Measurements from ENCODE around the gene DUSP16.

Gene DUSP16

DNA sequence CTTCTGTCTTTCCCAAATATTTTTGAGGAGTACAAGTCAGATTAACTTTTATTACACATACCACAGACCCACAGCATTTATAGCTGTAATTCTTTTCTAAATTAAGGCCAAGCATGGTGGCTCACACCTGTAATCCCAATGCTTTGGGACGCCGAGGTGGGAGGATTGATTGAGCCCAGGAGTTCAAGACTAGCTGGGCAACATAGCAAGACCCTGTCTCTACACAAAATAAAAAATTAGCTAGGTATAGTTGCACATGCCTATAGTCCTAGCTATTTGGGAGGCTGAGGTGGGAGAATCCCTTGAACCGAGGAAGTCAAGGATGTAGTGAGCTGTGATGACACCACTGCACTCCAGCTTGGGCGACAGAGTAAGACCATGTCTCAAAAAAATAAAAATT is 7.0 kb downstream of the DUSP16 start:
- Histone ChIP-seq H3K27me3 (replicated peaks) (no peaks in the 10 kb centered on the region), H3K27ac (no peak overlapping the region), H3K36me3 (replicated peaks) (no peaks in the 10 kb centered on the region), H3K4me3 (ENCODE audit: low read depth, low read length) (no peak overlapping the region)
- TF ChIP-seq, protein P1, sequence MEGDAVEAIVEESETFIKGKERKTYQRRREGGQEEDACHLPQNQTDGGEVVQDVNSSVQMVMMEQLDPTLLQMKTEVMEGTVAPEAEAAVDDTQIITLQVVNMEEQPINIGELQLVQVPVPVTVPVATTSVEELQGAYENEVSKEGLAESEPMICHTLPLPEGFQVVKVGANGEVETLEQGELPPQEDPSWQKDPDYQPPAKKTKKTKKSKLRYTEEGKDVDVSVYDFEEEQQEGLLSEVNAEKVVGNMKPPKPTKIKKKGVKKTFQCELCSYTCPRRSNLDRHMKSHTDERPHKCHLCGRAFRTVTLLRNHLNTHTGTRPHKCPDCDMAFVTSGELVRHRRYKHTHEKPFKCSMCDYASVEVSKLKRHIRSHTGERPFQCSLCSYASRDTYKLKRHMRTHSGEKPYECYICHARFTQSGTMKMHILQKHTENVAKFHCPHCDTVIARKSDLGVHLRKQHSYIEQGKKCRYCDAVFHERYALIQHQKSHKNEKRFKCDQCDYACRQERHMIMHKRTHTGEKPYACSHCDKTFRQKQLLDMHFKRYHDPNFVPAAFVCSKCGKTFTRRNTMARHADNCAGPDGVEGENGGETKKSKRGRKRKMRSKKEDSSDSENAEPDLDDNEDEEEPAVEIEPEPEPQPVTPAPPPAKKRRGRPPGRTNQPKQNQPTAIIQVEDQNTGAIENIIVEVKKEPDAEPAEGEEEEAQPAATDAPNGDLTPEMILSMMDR (IDR thresholded peaks at IDR 0.05; ENCODE audit: low read depth, low read length, missing control alignments) = no peak
- in situ Hi-C loops (cut with HindIII; ENCODE audit: low pct_ligation_motif_present, low sequenced_read_pairs) = no loop called here
- no peak for DNase-seq

DNA sequence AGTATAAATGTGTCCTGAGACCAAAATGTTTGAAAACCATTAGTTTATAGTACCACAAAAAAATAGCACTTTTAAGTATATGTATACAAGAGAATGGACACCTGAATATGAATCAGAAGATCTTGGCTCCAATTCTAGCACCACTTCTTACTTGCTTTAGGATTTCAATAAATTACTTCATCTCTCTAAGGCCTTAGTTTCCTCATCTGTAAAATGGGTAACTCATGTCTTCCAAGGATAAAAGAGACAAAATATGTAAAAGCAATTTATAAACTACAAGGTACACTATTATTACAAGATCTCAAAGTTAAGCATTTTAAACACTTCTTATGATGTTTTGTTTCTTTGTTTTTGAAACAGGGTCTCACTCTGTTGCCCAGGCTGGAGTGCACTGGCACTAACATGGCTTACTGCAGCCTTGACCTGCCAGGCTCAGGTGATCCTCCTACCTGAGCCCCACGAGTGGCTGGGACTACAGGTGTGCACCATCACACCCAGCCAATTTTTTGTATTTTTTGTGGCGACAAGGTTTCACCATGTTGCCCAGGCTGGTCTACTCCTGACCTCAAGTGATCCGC is 9.4 kb downstream of the DUSP16 start:
- Histone ChIP-seq H3K27me3 (replicated peaks) (no peaks in the 10 kb centered on the region), H3K36me3 (replicated peaks) (no peaks in the 10 kb centered on the region), H3K27ac (no peak overlapping the region), H3K4me3 (ENCODE audit: low read depth, low read length) (no peak overlapping the region)
- in situ Hi-C loops (cut with HindIII; ENCODE audit: low pct_ligation_motif_present, low sequenced_read_pairs) = no loop called here
- DNase-seq = no peak
- TF ChIP-seq, protein P1 (IDR thresholded peaks at IDR 0.05; ENCODE audit: low read depth, low read length, missing control alignments) = no peak

DNA sequence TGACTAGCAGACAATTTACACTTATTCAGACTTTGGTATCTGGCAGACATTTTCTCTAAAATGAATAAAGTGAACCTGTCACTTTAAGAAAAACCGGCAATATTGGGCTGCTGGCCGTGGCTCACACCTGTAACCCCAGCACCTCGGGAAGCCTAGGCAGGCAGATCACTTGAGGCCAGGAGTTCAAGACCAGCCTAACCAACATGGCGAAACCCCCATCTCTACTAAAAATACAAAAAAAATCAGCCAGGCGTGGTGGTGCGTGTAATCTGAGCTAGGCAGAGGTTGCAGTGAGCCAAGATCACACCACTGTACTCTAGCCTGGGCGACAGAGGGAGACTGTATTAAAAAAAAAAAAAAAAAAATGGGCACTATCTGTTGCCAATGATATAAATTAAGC is 11.5 kb downstream of the DUSP16 start:
- H3K4me3 ChIP-seq (ENCODE audit: low read depth, low read length) = no peak overlapping the region
- TF ChIP-seq, protein P1 (IDR thresholded peaks at IDR 0.05; ENCODE audit: low read depth, low read length, missing control alignments) = no peak
- H3K36me3 ChIP-seq (replicated peaks) = no peaks in the 10 kb centered on the region
- DNase-seq = no peak
- in situ Hi-C loops (cut with HindIII; ENCODE audit: low pct_ligation_motif_present, low sequenced_read_pairs) = no loop called here
- H3K27me3 ChIP-seq (replicated peaks) = no peaks in the 10 kb centered on the region
- no peak overlapping the region for H3K27ac ChIP-seq

DNA sequence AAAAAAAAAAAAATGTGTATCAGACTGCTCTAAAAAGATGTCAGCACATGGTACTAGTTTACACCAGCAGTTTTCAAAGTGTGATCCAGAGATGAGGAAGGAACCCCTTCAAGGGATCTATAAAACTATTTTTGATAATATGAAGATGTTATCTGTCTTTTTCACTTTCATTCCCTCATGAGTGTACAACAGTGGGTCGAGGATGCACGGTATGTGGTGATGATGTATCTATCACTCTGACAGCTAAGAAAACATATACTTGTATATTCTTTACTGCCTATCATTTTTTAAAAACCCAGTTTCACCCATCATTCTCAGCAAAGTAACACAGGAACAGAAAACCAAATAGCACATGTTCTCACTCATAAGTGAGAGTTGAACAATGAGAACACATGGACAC is 12.4 kb downstream of the DUSP16 start:
- TF ChIP-seq, protein P1 (IDR thresholded peaks at IDR 0.05; ENCODE audit: low read depth, low read length, missing control alignments) = no peak
- DNase-seq = no peak
- in situ Hi-C loops (cut with HindIII; ENCODE audit: low pct_ligation_motif_present, low sequenced_read_pairs) = no loop called here
- Histone ChIP-seq H3K36me3 (replicated peaks) (no peaks in the 10 kb centered on the region), H3K27ac (no peak overlapping the region), H3K27me3 (replicated peaks) (no peaks in the 10 kb centered on the region), H3K4me3 (ENCODE audit: low read depth, low read length) (no peak overlapping the region)

DNA sequence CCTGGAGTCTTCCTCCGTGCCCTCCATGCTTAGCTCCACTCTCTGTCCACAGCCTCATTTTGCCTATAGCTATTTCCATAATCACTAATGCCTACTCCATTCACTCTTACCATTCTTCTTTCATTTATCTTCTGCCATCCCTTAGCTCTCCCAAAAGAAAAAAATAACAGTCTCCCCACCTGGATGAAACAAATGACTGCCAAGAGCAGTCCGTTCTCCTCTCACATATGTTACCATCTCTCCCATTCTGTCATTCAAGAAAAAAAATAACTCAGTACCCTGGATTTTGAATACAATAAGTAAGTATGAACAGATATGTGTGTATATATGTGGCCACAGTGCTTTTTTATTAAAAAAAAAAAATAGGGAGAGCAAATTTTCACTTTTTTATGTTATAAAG is 13.2 kb downstream of the DUSP16 start:
- TF ChIP-seq, protein P1 (IDR thresholded peaks at IDR 0.05; ENCODE audit: low read depth, low read length, missing control alignments) = no peak
- H3K27me3 ChIP-seq (replicated peaks) = no peaks in the 10 kb centered on the region
- H3K4me3 ChIP-seq (ENCODE audit: low read depth, low read length) = no peak overlapping the region
- H3K27ac ChIP-seq = no peak overlapping the region
- in situ Hi-C loops (cut with HindIII; ENCODE audit: low pct_ligation_motif_present, low sequenced_read_pairs) = no loop called here
- DNase-seq = no peak
- H3K36me3 ChIP-seq (replicated peaks) = no peaks in the 10 kb centered on the region

DNA sequence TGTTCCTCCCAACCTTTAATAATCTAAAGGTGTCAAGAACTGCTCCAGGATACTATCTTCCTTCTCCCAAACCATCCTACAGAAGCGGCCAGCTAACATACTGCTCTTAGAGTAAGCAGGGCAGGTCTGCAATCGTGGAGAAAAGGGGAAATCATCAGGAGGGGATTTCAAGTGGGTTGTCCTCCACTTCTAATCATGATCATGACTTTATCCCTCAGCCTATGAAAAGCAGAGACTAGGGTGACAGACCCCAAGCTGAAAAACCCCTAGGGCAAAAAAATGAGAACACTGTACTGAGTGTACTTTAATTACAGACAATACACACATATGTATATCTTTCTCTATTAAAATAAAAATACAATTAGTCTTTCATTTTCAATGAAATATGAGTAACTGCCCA is 13.9 kb downstream of the DUSP16 start:
- DNase-seq = no peak
- Histone ChIP-seq H3K36me3 (replicated peaks) (no peaks in the 10 kb centered on the region), H3K4me3 (ENCODE audit: low read depth, low read length) (no peak overlapping the region), H3K27me3 (replicated peaks) (no peaks in the 10 kb centered on the region), H3K27ac (no peak overlapping the region)
- in situ Hi-C loops (cut with HindIII; ENCODE audit: low pct_ligation_motif_present, low sequenced_read_pairs) = no loop called here
- TF ChIP-seq, protein P1 (IDR thresholded peaks at IDR 0.05; ENCODE audit: low read depth, low read length, missing control alignments) = no peak
